HG02588 (cell line): ENCODE results near the gene HID1.
"Not testable (repeated sequence)": the region's sequence is repeated elsewhere in the genome, so short reads cannot be mapped to it uniquely, and the experiment has no call there.

Source experiments
- ATAC-seq: cut with Tn5 transposase; IDR thresholded peaks from one replicate; pipeline ENCODE4 v1.9.1; 2021; ENCODE audit warnings: mild to moderate bottlenecking, moderate library complexity; ENCODE audit not compliant: unreplicated experiment

HID1 gene

GRCh38 chr17:74969501-74969900 lies 3.1 kb downstream of the HID1 start:
- not testable (repeated sequence) for ATAC-seq

GRCh38 chr17:74968361-74968780 lies 4.2 kb downstream of the HID1 start:
- no peak for ATAC-seq

GRCh38 chr17:74964988-74965622 lies 7.5 kb downstream of the HID1 start:
- no peak for ATAC-seq

- no peak for ATAC-seq
These were observed 8.3 kb downstream of the HID1 start for GRCh38 chr17:74964246-74964761.

GRCh38 chr17:74963656-74964055 lies 8.9 kb downstream of the HID1 start:
- ATAC-seq: no peak

GRCh38 chr17:74962622-74963394 lies 9.8 kb downstream of the HID1 start:
- no peak for ATAC-seq

- no peak for ATAC-seq
These were observed 10.8 kb downstream of the HID1 start for GRCh38 chr17:74961657-74962350.

GRCh38 chr17:74960570-74961342 lies 11.8 kb downstream of the HID1 start:
- no peak for ATAC-seq

- no peak for ATAC-seq
These were observed 12.6 kb downstream of the HID1 start for GRCh38 chr17:74959826-74960515.

- ATAC-seq: no peak
These were observed 14.4 kb downstream of the HID1 start for GRCh38 chr17:74957935-74958740.

GRCh38 chr17:74956093-74956492 lies 16.5 kb downstream of the HID1 start:
- no peak for ATAC-seq

- no peak for ATAC-seq
These were observed 17.7 kb downstream of the HID1 start for GRCh38 chr17:74954665-74955421.

- no peak for ATAC-seq
These were observed 18.4 kb downstream of the HID1 start for GRCh38 chr17:74954115-74954514.

- no peak for ATAC-seq
These were observed 19.3 kb downstream of the HID1 start for GRCh38 chr17:74953134-74953687.

GRCh38 chr17:74952431-74953133 lies 20.0 kb downstream of the HID1 start:
- no peak for ATAC-seq

- ATAC-seq: no peak
These were observed 20.7 kb downstream of the HID1 start for GRCh38 chr17:74951680-74952421.

- no peak for ATAC-seq
These were observed 21.5 kb downstream of the HID1 start for GRCh38 chr17:74951065-74951464.
